ENCODE data around the gene ZSCAN25.

ZSCAN25 gene

GRCh38 chr7:99624484-99624883 lies 7.7 kb downstream of the ZSCAN25 start:
- H3K4me2 ChIP-seq (ENCODE audit: low read length), result no peak overlapping the region
- whole genome bisulfite sequencing (ENCODE audit: extremely low coverage, insufficient coverage, low lambda C conversion rate), result no CpG with 5 or more reads among the region's 16 CpGs
- no peaks in the 10 kb centered on the region for H3K79me2 ChIP-seq (ENCODE audit: control insufficient read depth, insufficient read depth, low read length)
- no peaks in the 10 kb centered on the region for H3K27me3 ChIP-seq (ENCODE audit: insufficient read depth, low read length, poor library complexity)
- H3K9ac ChIP-seq (ENCODE audit: low read length), result no peak overlapping the region
- no peak overlapping the region for H2AK5ac ChIP-seq (ENCODE audit: low read length)
- H2BK120ac ChIP-seq (ENCODE audit: low read depth, low read length), result no peak overlapping the region
- H3K79me1 ChIP-seq (ENCODE audit: low read length), result no peaks in the 10 kb centered on the region
- no peak overlapping the region for H3K18ac ChIP-seq (ENCODE audit: low read length)
- H3K36me3 ChIP-seq (ENCODE audit: control insufficient read depth, insufficient read depth, low read length), result peaks cover 19% of the 10 kb centered on the region
- no peak overlapping the region for H3K56ac ChIP-seq (ENCODE audit: low read length)
- no peak overlapping the region for H4K5ac ChIP-seq (ENCODE audit: low read length)
- H3K4me1 ChIP-seq (ENCODE audit: control insufficient read depth, low read depth, low read length), result no peaks in the 10 kb centered on the region
- DNase-seq, result no peak
- no peak overlapping the region for H2BK15ac ChIP-seq (replicated peaks; ENCODE audit: low read depth)
- no peak overlapping the region for H3K4ac ChIP-seq (ENCODE audit: low read depth, low read length)
- H4K8ac ChIP-seq (ENCODE audit: low read depth, low read length), result no peak overlapping the region
- H3K4me3 ChIP-seq (ENCODE audit: low read length), result no peak overlapping the region
- H3K27ac ChIP-seq (ENCODE audit: low read depth, low read length), result no peak overlapping the region
- H2BK5ac ChIP-seq (ENCODE audit: low read length), result no peak overlapping the region
- no peak overlapping the region for H3K23ac ChIP-seq (ENCODE audit: low read length)

- no peak overlapping the region for H3K4ac ChIP-seq (ENCODE audit: low read depth, low read length)
- no peak overlapping the region for H3K9ac ChIP-seq (ENCODE audit: low read length)
- H3K23ac ChIP-seq (ENCODE audit: low read length), result no peak overlapping the region
- H3K79me2 ChIP-seq (ENCODE audit: control insufficient read depth, insufficient read depth, low read length), result no peaks in the 10 kb centered on the region
- no peak overlapping the region for H4K8ac ChIP-seq (ENCODE audit: low read depth, low read length)
- peaks cover 17% of the 10 kb centered on the region for H3K36me3 ChIP-seq (ENCODE audit: control insufficient read depth, insufficient read depth, low read length)
- no peak overlapping the region for H2BK15ac ChIP-seq (replicated peaks; ENCODE audit: low read depth)
- DNase-seq, result no peak
- H3K79me1 ChIP-seq (ENCODE audit: low read length), result no peaks in the 10 kb centered on the region
- no peaks in the 10 kb centered on the region for H3K27me3 ChIP-seq (ENCODE audit: insufficient read depth, low read length, poor library complexity)
- H3K18ac ChIP-seq (ENCODE audit: low read length), result no peak overlapping the region
- H3K4me2 ChIP-seq (ENCODE audit: low read length), result no peak overlapping the region
- no peak overlapping the region for H4K5ac ChIP-seq (ENCODE audit: low read length)
- H2BK120ac ChIP-seq (ENCODE audit: low read depth, low read length), result no peak overlapping the region
- H2BK5ac ChIP-seq (ENCODE audit: low read length), result no peak overlapping the region
- H3K4me1 ChIP-seq (ENCODE audit: control insufficient read depth, low read depth, low read length), result no peaks in the 10 kb centered on the region
- H3K56ac ChIP-seq (ENCODE audit: low read length), result no peak overlapping the region
- no peak overlapping the region for H3K27ac ChIP-seq (ENCODE audit: low read depth, low read length)
- no CpG with 5 or more reads among the region's 5 CpGs for WGBS (ENCODE audit: extremely low coverage, insufficient coverage, low lambda C conversion rate)
- no peak overlapping the region for H2AK5ac ChIP-seq (ENCODE audit: low read length)
- H3K4me3 ChIP-seq (ENCODE audit: low read length), result no peak overlapping the region
Observed at GRCh38 chr7:99625321-99625720, 8.6 kb downstream of the ZSCAN25 start.

GRCh38 chr7:99625961-99626360 lies 9.2 kb downstream of the ZSCAN25 start:
- H2BK15ac ChIP-seq (replicated peaks; ENCODE audit: low read depth), result no peak overlapping the region
- H3K9ac ChIP-seq (ENCODE audit: low read length), result no peak overlapping the region
- no peak overlapping the region for H3K23ac ChIP-seq (ENCODE audit: low read length)
- no peak overlapping the region for H3K56ac ChIP-seq (ENCODE audit: low read length)
- no peak overlapping the region for H4K5ac ChIP-seq (ENCODE audit: low read length)
- H3K27me3 ChIP-seq (ENCODE audit: insufficient read depth, low read length, poor library complexity), result no peaks in the 10 kb centered on the region
- no peak for DNase-seq
- no peak overlapping the region for H2AK5ac ChIP-seq (ENCODE audit: low read length)
- H3K36me3 ChIP-seq (ENCODE audit: control insufficient read depth, insufficient read depth, low read length), result peaks cover 16% of the 10 kb centered on the region
- H3K18ac ChIP-seq (ENCODE audit: low read length), result no peak overlapping the region
- no peak overlapping the region for H4K8ac ChIP-seq (ENCODE audit: low read depth, low read length)
- no CpG with 5 or more reads among the region's 4 CpGs for WGBS (ENCODE audit: extremely low coverage, insufficient coverage, low lambda C conversion rate)
- no peaks in the 10 kb centered on the region for H3K79me2 ChIP-seq (ENCODE audit: control insufficient read depth, insufficient read depth, low read length)
- H3K4me1 ChIP-seq (ENCODE audit: control insufficient read depth, low read depth, low read length), result no peaks in the 10 kb centered on the region
- H3K4me2 ChIP-seq (ENCODE audit: low read length), result no peak overlapping the region
- H3K4ac ChIP-seq (ENCODE audit: low read depth, low read length), result no peak overlapping the region
- H3K27ac ChIP-seq (ENCODE audit: low read depth, low read length), result no peak overlapping the region
- no peak overlapping the region for H3K4me3 ChIP-seq (ENCODE audit: low read length)
- H2BK5ac ChIP-seq (ENCODE audit: low read length), result no peak overlapping the region
- no peaks in the 10 kb centered on the region for H3K79me1 ChIP-seq (ENCODE audit: low read length)
- no peak overlapping the region for H2BK120ac ChIP-seq (ENCODE audit: low read depth, low read length)

GRCh38 chr7:99626661-99627060 lies 9.9 kb downstream of the ZSCAN25 start:
- no peak overlapping the region for H3K27ac ChIP-seq (ENCODE audit: low read depth, low read length)
- WGBS (ENCODE audit: extremely low coverage, insufficient coverage, low lambda C conversion rate), result no CpG with 5 or more reads among the region's 1 CpG
- H3K36me3 ChIP-seq (ENCODE audit: control insufficient read depth, insufficient read depth, low read length), result peaks cover 17% of the 10 kb centered on the region

GRCh38 chr7:99627513-99627912 lies 10.8 kb downstream of the ZSCAN25 start:
- no peak overlapping the region for H3K23ac ChIP-seq (ENCODE audit: low read length)
- WGBS (ENCODE audit: extremely low coverage, insufficient coverage, low lambda C conversion rate), result no CpG with 5 or more reads among the region's 11 CpGs
- H4K5ac ChIP-seq (ENCODE audit: low read length), result no peak overlapping the region
- no peak overlapping the region for H2AK5ac ChIP-seq (ENCODE audit: low read length)
- H3K36me3 ChIP-seq (ENCODE audit: control insufficient read depth, insufficient read depth, low read length), result peaks cover 17% of the 10 kb centered on the region
- no peak overlapping the region for H3K4me3 ChIP-seq (ENCODE audit: low read length)
- H3K4me2 ChIP-seq (ENCODE audit: low read length), result no peak overlapping the region
- H3K9ac ChIP-seq (ENCODE audit: low read length), result no peak overlapping the region
- H3K79me1 ChIP-seq (ENCODE audit: low read length), result no peaks in the 10 kb centered on the region
- H3K27ac ChIP-seq (ENCODE audit: low read depth, low read length), result no peak overlapping the region
- H3K79me2 ChIP-seq (ENCODE audit: control insufficient read depth, insufficient read depth, low read length), result no peaks in the 10 kb centered on the region
- no peak overlapping the region for H3K56ac ChIP-seq (ENCODE audit: low read length)
- H4K8ac ChIP-seq (ENCODE audit: low read depth, low read length), result no peak overlapping the region
- no peak overlapping the region for H2BK15ac ChIP-seq (replicated peaks; ENCODE audit: low read depth)
- H2BK120ac ChIP-seq (ENCODE audit: low read depth, low read length), result no peak overlapping the region
- no peaks in the 10 kb centered on the region for H3K4me1 ChIP-seq (ENCODE audit: control insufficient read depth, low read depth, low read length)
- H2BK5ac ChIP-seq (ENCODE audit: low read length), result no peak overlapping the region
- H3K4ac ChIP-seq (ENCODE audit: low read depth, low read length), result no peak overlapping the region
- DNase-seq, result no peak
- no peaks in the 10 kb centered on the region for H3K27me3 ChIP-seq (ENCODE audit: insufficient read depth, low read length, poor library complexity)
- H3K18ac ChIP-seq (ENCODE audit: low read length), result no peak overlapping the region

More at GRCh38 chr7:99626661-99627060, 9.9 kb downstream of the ZSCAN25 start:
- H2BK15ac ChIP-seq (replicated peaks; ENCODE audit: low read depth), result no peak overlapping the region
- H3K56ac ChIP-seq (ENCODE audit: low read length), result no peak overlapping the region
- H3K4me1 ChIP-seq (ENCODE audit: control insufficient read depth, low read depth, low read length), result no peaks in the 10 kb centered on the region
- H3K79me2 ChIP-seq (ENCODE audit: control insufficient read depth, insufficient read depth, low read length), result no peaks in the 10 kb centered on the region
- H3K27me3 ChIP-seq (ENCODE audit: insufficient read depth, low read length, poor library complexity), result no peaks in the 10 kb centered on the region
- H2BK120ac ChIP-seq (ENCODE audit: low read depth, low read length), result no peak overlapping the region
- no peak overlapping the region for H3K9ac ChIP-seq (ENCODE audit: low read length)
- H3K4ac ChIP-seq (ENCODE audit: low read depth, low read length), result no peak overlapping the region
- H3K23ac ChIP-seq (ENCODE audit: low read length), result no peak overlapping the region
- no peak overlapping the region for H3K18ac ChIP-seq (ENCODE audit: low read length)
- no peak overlapping the region for H2BK5ac ChIP-seq (ENCODE audit: low read length)
- H2AK5ac ChIP-seq (ENCODE audit: low read length), result no peak overlapping the region
- H3K79me1 ChIP-seq (ENCODE audit: low read length), result no peaks in the 10 kb centered on the region
- no peak overlapping the region for H3K4me3 ChIP-seq (ENCODE audit: low read length)
- H4K5ac ChIP-seq (ENCODE audit: low read length), result no peak overlapping the region
- H3K4me2 ChIP-seq (ENCODE audit: low read length), result no peak overlapping the region
- no peak overlapping the region for H4K8ac ChIP-seq (ENCODE audit: low read depth, low read length)
- no peak for DNase-seq
